HepG2 (cell line): ENCODE measurements around the gene POP5. TPM values are rescaled to one million over a fixed set of nuclear protein-coding genes. Genes with fewer than 3 reads are reported as not detected.

Source experiments
- DMTF1 ChIP-seq: sonication (generic); formaldehyde crosslinking; IDR thresholded peaks from 2 replicates; pipeline ENCODE4 v1.4.0; 2020; ENCODE audit warnings: mild to moderate bottlenecking, missing genetic modification reagents
- DZIP1 ChIP-seq: sonication (generic); formaldehyde crosslinking; IDR thresholded peaks from 2 replicates; pipeline ENCODE4 v1.5.0; 2020; ENCODE audit warnings: mild to moderate bottlenecking, missing genetic modification reagents
- EED ChIP-seq: sonication (generic); formaldehyde crosslinking; IDR thresholded peaks from 2 replicates; pipeline ENCODE4 v1.5.0; 2020; ENCODE audit warnings: mild to moderate bottlenecking, missing genetic modification reagents
- GATAD2A ChIP-seq: IDR thresholded peaks from 2 replicates; pipeline ENCODE4 v1.6.1; 2016
- KMT2B ChIP-seq: IDR thresholded peaks from 2 replicates; pipeline ENCODE4 v1.6.1; 2016; ENCODE audit warnings: missing genetic modification reagents, missing compliant biosample characterization
- MIXL1 ChIP-seq: IDR thresholded peaks from 2 replicates; pipeline ENCODE4 v1.6.1; 2016
- NFE2L2 ChIP-seq: fragments of 150-350 bp; IDR thresholded peaks from 2 replicates; pipeline ENCODE4 v1.6.1; 2014; ENCODE audit warnings: low read length
- NFKBIZ ChIP-seq: IDR thresholded peaks from 2 replicates; pipeline ENCODE4 v1.6.1; 2018; ENCODE audit warnings: missing genetic modification reagents, missing compliant biosample characterization
- NR0B2 ChIP-seq: sonication (generic); formaldehyde crosslinking; IDR thresholded peaks from 2 replicates; pipeline ENCODE4 v1.4.0; 2020; ENCODE audit warnings: mild to moderate bottlenecking, missing genetic modification reagents
- RBM22 ChIP-seq: fragments of 200-400 bp; formaldehyde crosslinking; optimal IDR thresholded peaks from 2 replicates; pipeline ENCODE3; 2017; ENCODE audit warnings: mild to moderate bottlenecking, low read length, moderate library complexity
- SNRNP70 ChIP-seq: fragments of 200-400 bp; formaldehyde crosslinking; IDR thresholded peaks from 2 replicates; pipeline ENCODE4 v1.6.1; 2017; ENCODE audit warnings: mild to moderate bottlenecking, low read depth, low read length, moderate library complexity
- ZMYM4 ChIP-seq: sonication (generic); formaldehyde crosslinking; IDR thresholded peaks from 2 replicates; pipeline ENCODE4 v1.8.1; 2023; ENCODE audit warnings: mild to moderate bottlenecking, missing genetic modification reagents
- ZXDC ChIP-seq: sonication (generic); formaldehyde crosslinking; IDR thresholded peaks from 2 replicates; pipeline ENCODE4 v1.5.0; 2020; ENCODE audit warnings: mild to moderate bottlenecking, missing genetic modification reagents
- polyA plus RNA-seq, 8 experiments: library from polyadenylated mRNA; depleted of rRNA in 3 of 8; stranded (reverse) in 7 of 8; unstranded in 1 of 8; fragments of >200 nt; fragmentation: Illumina TruSeq in 4 of 8; extraction: Trizol in 4 of 8; gene quantifications; 2 replicates each; pipeline versions ENCODE4 v1.2.1 to v1.2.3, GENCODE V29; 2011 to 2016; ENCODE audit warnings: low read depth in 4 of 8, missing spikeins in 1 of 8, mixed read lengths in 1 of 8; ENCODE audit not compliant: insufficient read depth in 1 of 8
- total RNA-seq, 5 experiments: library from RNA; depleted of rRNA; stranded (reverse); fragments of >200 nt; fragmentation: Illumina TruSeq; extraction: Trizol; gene quantifications; 2 replicates each; pipeline ENCODE4 v1.2.3, GENCODE V29; 2016; ENCODE audit warnings: low read depth in 1 of 5
- TF ChIP-seq, protein P1 (sequence below): IDR thresholded peaks from 2 replicates; pipeline ENCODE4 v1.4.0; 2020; ENCODE audit warnings: mild to moderate bottlenecking, missing genetic modification reagents
- TF ChIP-seq, protein P2 (sequence below): sonication (generic); formaldehyde crosslinking; IDR thresholded peaks from 2 replicates; pipeline ENCODE4 v1.8.0; 2022; ENCODE audit warnings: low read depth, missing genetic modification reagents

POP5 gene
- total and polyA plus RNA-seq, 2 of the 13 experiments (the other 11 are each of a cell fraction or from before 2014, with no cell fraction given): 45.6 to 61.3 TPM

- TF ChIP-seq DMTF1 (no peak), DZIP1 (CRISPR knock-in tag) (no peak), SNRNP70 (no peak), KMT2B (CRISPR knock-in tag) (no peak), MIXL1 (CRISPR knock-in tag) (no peak), ZXDC (CRISPR knock-in tag) (no peak), RBM22 (no peak), EED (CRISPR knock-in tag) (no peak), NR0B2 (CRISPR knock-in tag) (no peak), ZMYM4 (CRISPR knock-in tag) (no peak), NFE2L2 (no peak), GATAD2A (CRISPR knock-in tag) (peak; percentile 35; the same call in 1 of the 2 replicates), NFKBIZ (CRISPR knock-in tag) (no peak)
- TF ChIP-seq, protein P1, sequence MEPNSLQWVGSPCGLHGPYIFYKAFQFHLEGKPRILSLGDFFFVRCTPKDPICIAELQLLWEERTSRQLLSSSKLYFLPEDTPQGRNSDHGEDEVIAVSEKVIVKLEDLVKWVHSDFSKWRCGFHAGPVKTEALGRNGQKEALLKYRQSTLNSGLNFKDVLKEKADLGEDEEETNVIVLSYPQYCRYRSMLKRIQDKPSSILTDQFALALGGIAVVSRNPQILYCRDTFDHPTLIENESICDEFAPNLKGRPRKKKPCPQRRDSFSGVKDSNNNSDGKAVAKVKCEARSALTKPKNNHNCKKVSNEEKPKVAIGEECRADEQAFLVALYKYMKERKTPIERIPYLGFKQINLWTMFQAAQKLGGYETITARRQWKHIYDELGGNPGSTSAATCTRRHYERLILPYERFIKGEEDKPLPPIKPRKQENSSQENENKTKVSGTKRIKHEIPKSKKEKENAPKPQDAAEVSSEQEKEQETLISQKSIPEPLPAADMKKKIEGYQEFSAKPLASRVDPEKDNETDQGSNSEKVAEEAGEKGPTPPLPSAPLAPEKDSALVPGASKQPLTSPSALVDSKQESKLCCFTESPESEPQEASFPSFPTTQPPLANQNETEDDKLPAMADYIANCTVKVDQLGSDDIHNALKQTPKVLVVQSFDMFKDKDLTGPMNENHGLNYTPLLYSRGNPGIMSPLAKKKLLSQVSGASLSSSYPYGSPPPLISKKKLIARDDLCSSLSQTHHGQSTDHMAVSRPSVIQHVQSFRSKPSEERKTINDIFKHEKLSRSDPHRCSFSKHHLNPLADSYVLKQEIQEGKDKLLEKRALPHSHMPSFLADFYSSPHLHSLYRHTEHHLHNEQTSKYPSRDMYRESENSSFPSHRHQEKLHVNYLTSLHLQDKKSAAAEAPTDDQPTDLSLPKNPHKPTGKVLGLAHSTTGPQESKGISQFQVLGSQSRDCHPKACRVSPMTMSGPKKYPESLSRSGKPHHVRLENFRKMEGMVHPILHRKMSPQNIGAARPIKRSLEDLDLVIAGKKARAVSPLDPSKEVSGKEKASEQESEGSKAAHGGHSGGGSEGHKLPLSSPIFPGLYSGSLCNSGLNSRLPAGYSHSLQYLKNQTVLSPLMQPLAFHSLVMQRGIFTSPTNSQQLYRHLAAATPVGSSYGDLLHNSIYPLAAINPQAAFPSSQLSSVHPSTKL: peak; percentile 52
- TF ChIP-seq, protein P2, sequence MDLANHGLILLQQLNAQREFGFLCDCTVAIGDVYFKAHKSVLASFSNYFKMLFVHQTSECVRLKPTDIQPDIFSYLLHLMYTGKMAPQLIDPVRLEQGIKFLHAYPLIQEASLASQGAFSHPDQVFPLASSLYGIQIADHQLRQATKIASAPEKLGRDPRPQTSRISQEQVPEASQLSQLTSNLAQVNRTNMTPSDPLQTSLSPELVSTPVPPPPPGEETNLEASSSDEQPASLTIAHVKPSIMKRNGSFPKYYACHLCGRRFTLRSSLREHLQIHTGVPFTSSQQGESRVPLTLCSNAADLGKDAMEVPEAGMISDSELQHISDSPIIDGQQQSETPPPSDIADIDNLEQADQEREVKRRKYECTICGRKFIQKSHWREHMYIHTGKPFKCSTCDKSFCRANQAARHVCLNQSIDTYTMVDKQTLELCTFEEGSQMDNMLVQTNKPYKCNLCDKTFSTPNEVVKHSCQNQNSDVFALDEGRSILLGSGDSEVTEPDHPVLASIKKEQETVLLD (CRISPR knock-in tag): no peak
Measured at GRCh38 chr12:120538281-120539156, 42.7 kb downstream of the POP5 start (continued).
